Gastroesophageal sphincter (tissue), 4 donors: Measurements from ENCODE around the gene SMIM45. TPM values are rescaled to one million over a fixed set of nuclear protein-coding genes. Genes with fewer than 3 reads are reported as not detected.

Experiments
- ATAC-seq: fragments of 150-250 bp; one replicate; pipeline ENCODE4 v1.9.1; 2016; ENCODE audit warnings: mild to moderate bottlenecking, moderate library complexity
- H3K27ac ChIP-seq, 4 donors: fragments of 200-600 bp; sonication (generic) in 3 of 4; 1 replicate in 3 of 4; 2 replicates in 1 of 4; pipeline ENCODE4 v1.5.1; 2016 to 2019
- H3K27me3 ChIP-seq: fragments of 200-600 bp; sonication (generic); one replicate; pipeline ENCODE4 v1.5.1; 2019
- H3K36me3 ChIP-seq, 2 donors: fragments of 200-600 bp; sonication (generic); one replicate each; pipeline ENCODE4 v1.5.1; 2019; ENCODE audit warnings: control low read depth in 1 of 2
- H3K4me1 ChIP-seq, 3 donors: fragments of 200-600 bp; sonication (generic); 1 replicate in 2 of 3; 2 replicates in 1 of 3; pipeline ENCODE4 v1.5.1; 2016 to 2019; ENCODE audit warnings: control low read depth in 2 of 3
- H3K4me3 ChIP-seq, 2 donors: fragments of 200-600 bp; sonication (generic); one replicate each; pipeline ENCODE4 v1.5.1; 2019; ENCODE audit warnings: mild to moderate bottlenecking in 1 of 2, moderate library complexity in 1 of 2
- H3K9me3 ChIP-seq, 3 donors: fragments of 200-600 bp; sonication (generic); one replicate each; pipeline ENCODE4 v1.5.1; 2017 to 2019; ENCODE audit warnings: control low read depth in 2 of 3
- EP300 ChIP-seq: sonication (generic); formaldehyde crosslinking; IDR thresholded peaks from one replicate; pipeline ENCODE4 v1.6.1; 2017; ENCODE audit warnings: antibody characterized with exemption, mild to moderate bottlenecking
- POLR2A ChIP-seq, 2 donors: fragments of 450-650 bp; IDR thresholded peaks; one replicate each; pipeline ENCODE4 v1.6.1; 2017; ENCODE audit warnings: antibody characterized with exemption in 2 of 2, mild to moderate bottlenecking in 2 of 2, moderate library complexity in 1 of 2
- POLR2AphosphoS5 ChIP-seq: sonication (generic); formaldehyde crosslinking; IDR thresholded peaks from one replicate; pipeline ENCODE4 v1.6.1; 2017; ENCODE audit warnings: antibody characterized with exemption
- WGBS, 2 donors: methylation state at CpG; one replicate each; pipeline ENCODE4 v1.1.5; 2018; ENCODE audit warnings: low coverage in 1 of 2; 5-methylcytosine and 5-hydroxymethylcytosine counted together
- total RNA-seq, 4 donors: library from RNA; depleted of rRNA; stranded (reverse); fragments of >200 nt; gene quantifications; one replicate each; pipeline ENCODE4 v1.1.0, GENCODE V29; 2016
- TF ChIP-seq, protein P1 (sequence below), 4 experiments: fragments of 200-600 bp in 2 of 4; fragments of 450-650 bp in 2 of 4; sonication (generic) in 1 of 4; IDR thresholded peaks; one replicate each; pipeline ENCODE4 v1.5.1; 2017 to 2019; ENCODE audit warnings: antibody characterized with exemption in 4 of 4, mild to moderate bottlenecking in 2 of 4, moderate library complexity in 2 of 4

The SMIM45 gene

DNA sequence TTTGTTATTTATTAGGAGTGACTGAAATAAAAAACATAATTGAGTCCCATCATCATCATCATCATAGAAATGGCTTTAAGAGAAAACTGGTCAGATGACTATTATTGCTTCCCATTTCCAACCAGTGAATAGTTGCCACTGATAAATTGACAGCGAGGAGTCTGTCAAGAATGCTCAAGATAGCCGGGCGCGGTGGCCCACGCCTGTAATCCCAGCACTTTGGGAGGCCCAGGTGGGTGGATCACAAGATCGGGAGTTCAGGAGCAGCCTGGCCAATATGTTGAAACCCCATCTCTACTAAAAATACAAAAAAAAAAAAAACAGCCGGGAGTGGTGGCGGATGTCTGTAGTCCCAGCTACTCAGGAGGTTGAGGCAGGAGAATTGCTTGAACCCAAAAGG is 48.5 kb downstream of the SMIM45 start:
- no peak for ATAC-seq
- Histone ChIP-seq H3K27me3 (peaks cover 9% of the 10 kb centered on the region), H3K4me3 (no peak overlapping the region), H3K4me1 (peaks cover 0 to 15% (median 0%) of the 10 kb centered on the region in 3 donors), H3K36me3 (no peaks in the 10 kb centered on the region), H3K27ac (no peak overlapping the region), H3K9me3 (peaks cover 0 to 34% (median 0%) of the 10 kb centered on the region in 3 donors)
- TF ChIP-seq, protein P1, sequence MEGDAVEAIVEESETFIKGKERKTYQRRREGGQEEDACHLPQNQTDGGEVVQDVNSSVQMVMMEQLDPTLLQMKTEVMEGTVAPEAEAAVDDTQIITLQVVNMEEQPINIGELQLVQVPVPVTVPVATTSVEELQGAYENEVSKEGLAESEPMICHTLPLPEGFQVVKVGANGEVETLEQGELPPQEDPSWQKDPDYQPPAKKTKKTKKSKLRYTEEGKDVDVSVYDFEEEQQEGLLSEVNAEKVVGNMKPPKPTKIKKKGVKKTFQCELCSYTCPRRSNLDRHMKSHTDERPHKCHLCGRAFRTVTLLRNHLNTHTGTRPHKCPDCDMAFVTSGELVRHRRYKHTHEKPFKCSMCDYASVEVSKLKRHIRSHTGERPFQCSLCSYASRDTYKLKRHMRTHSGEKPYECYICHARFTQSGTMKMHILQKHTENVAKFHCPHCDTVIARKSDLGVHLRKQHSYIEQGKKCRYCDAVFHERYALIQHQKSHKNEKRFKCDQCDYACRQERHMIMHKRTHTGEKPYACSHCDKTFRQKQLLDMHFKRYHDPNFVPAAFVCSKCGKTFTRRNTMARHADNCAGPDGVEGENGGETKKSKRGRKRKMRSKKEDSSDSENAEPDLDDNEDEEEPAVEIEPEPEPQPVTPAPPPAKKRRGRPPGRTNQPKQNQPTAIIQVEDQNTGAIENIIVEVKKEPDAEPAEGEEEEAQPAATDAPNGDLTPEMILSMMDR (IDR thresholded peaks at IDR 0.05), result no peak
- TF ChIP-seq POLR2A (IDR thresholded peaks at IDR 0.05) (no peak), POLR2AphosphoS5 (no peak), EP300 (no peak)
- 85 to 100% methylated on average over 3 to 8 of the region's 8 CpGs for WGBS, 2 donors

DNA sequence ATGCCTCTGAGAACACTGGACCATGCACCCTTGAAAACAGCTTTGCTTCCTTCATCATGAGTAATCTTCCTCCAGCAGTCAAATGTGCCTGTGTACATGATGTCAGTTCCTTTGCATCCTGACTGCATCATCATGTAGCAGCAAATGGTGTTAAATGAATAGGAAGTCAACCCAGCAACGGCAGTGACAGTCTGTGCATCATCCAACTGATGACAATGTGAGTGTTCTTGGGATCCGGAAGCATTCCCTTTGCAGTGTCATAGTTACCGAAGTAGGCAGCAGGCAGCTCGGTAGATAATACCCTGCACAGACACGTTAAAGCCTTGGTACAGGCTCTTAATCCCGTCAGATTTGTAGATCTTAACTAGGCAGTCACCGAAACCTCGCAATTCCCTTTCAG is 49.2 kb downstream of the SMIM45 start:
- Histone ChIP-seq H3K4me1 (peaks cover 0 to 15% (median 0%) of the 10 kb centered on the region in 3 donors), H3K27me3 (peaks cover 9% of the 10 kb centered on the region), H3K27ac (no peak overlapping the region), H3K9me3 (peaks cover 0 to 38% (median 0%) of the 10 kb centered on the region in 3 donors), H3K4me3 (no peak overlapping the region), H3K36me3 (no peaks in the 10 kb centered on the region)
- WGBS, 2 donors, result 70 to 96% methylated on average over 3 to 7 of the region's 8 CpGs
- ATAC-seq, result no peak
- TF ChIP-seq EP300, result no peak
- TF ChIP-seq, protein P1 (IDR thresholded peaks at IDR 0.05), result no peak
- TF ChIP-seq POLR2A (IDR thresholded peaks at IDR 0.05), result no peak
- TF ChIP-seq POLR2AphosphoS5, result no peak

DNA sequence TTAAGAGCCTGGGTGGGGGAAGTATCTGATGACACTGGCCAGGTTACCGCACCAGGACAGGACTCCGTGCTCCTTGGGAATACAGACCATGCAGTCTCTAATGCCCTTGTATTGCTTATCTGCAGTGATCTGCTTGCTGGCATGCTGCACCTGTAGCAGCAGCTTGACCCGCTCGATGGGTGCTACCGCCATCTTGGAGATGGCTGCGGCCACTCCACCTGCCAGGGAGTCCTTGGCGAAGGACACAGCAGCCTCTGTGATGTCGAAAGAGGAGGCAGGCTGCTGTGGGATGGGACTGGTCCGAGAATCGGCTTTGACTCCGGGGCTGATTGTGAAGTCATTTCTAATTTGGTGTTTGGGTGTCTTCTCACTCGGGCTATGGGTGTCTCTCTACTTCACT is 49.8 kb downstream of the SMIM45 start:
- Histone ChIP-seq H3K36me3 (no peaks in the 10 kb centered on the region), H3K4me3 (no peak overlapping the region), H3K27ac (no peak overlapping the region), H3K9me3 (peaks cover 0 to 42% (median 0%) of the 10 kb centered on the region in 3 donors), H3K4me1 (peaks cover 0 to 15% (median 0%) of the 10 kb centered on the region in 3 donors), H3K27me3 (peaks cover 9% of the 10 kb centered on the region)
- ATAC-seq, result no peak
- 95 to 98% methylated on average over 8 to 12 of the region's 12 CpGs for whole genome bisulfite sequencing, 2 donors
- TF ChIP-seq POLR2A (IDR thresholded peaks at IDR 0.05) (no peak), POLR2AphosphoS5 (no peak), EP300 (no peak)
- TF ChIP-seq, protein P1 (IDR thresholded peaks at IDR 0.05), result no peak

DNA sequence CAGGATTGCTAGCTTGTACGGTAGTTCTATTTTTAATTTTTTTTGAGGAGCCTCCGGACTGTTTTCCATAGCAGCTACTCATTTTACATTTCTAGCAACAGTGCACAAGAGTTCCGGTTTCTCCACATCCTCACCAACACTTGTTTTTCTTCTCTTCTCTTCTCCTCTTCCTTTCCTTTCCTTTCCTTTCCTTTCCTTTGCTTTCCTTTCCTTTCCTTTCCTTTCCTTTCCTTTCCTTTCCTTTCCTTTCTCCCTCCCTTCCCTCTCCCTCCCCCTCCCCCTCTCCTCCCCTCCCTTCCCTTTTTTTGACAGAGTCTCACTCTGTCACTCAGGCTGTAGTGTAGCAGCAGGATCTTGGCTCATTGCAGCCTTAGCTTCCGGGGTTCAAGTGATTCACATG is 56.0 kb downstream of the SMIM45 start:
- 57 to 61% methylated on average over 3 of the region's 4 CpGs for WGBS, 2 donors
- no peaks in the 10 kb centered on the region for H3K27me3 ChIP-seq
- no peak overlapping the region for H3K27ac ChIP-seq
- no peaks in the 10 kb centered on the region for H3K36me3 ChIP-seq
- H3K4me1 ChIP-seq, result no peaks in the 10 kb centered on the region
- ATAC-seq, result no peak
- peaks cover 0 to 64% (median 0%) of the 10 kb centered on the region in 3 donors for H3K9me3 ChIP-seq
- TF ChIP-seq, protein P1 (IDR thresholded peaks at IDR 0.05), result no peak
- TF ChIP-seq POLR2AphosphoS5 (no peak), POLR2A (IDR thresholded peaks at IDR 0.05) (no peak), EP300 (no peak)
- H3K4me3 ChIP-seq, result no peak overlapping the region

Other genes with a start within 250 kb of the SMIM45 start
- 1 to 10 TPM; 3.8 to 8.9 (median 5.4) TPM for gene CCDC134, start 151.5 kb upstream of the SMIM45 start, total RNA-seq
- 100 to 1,000 TPM in 1 of 4 donors, 10 to 100 TPM in 3; 39.7 to 101 (median 58.8) TPM for gene SREBF2, start 119.0 kb upstream of the SMIM45 start, total RNA-seq
- not detected for gene SHISA8, start 37.1 kb upstream of the SMIM45 start, total RNA-seq
- under 1 TPM in 2 of 4 donors, not detected in 2; 0.12 to 0.16 TPM for gene TNFRSF13C, start 25.3 kb upstream of the SMIM45 start, total RNA-seq
- gene CENPM, start 5.0 kb upstream of the SMIM45 start, total RNA-seq, result 1 to 10 TPM in 2 of 4 donors, not detected in 2; 1.9 to 3.4 TPM
- 1 to 10 TPM in 1 of 4 donors, under 1 TPM in 2, not detected in 1; 0.13 to 1.2 (median 0.93) TPM for gene SEPTIN3, start 17.3 kb downstream of the SMIM45 start, total RNA-seq
- 1 to 10 TPM in 1 of 4 donors, under 1 TPM in 3; 0.22 to 2.8 (median 0.59) TPM for gene WBP2NL, start 46.6 kb downstream of the SMIM45 start, total RNA-seq
- gene NAGA, start 118.7 kb downstream of the SMIM45 start, total RNA-seq, result 10 to 100 TPM; 21.9 to 35.0 (median 33.0) TPM
- 10 to 100 TPM; 19.1 to 32.1 (median 21.1) TPM for gene PHETA2, start 122.1 kb downstream of the SMIM45 start, total RNA-seq
- gene SMDT1, start 127.5 kb downstream of the SMIM45 start, total RNA-seq, result 10 to 100 TPM in 3 of 4 donors, 1 to 10 TPM in 1; 8.6 to 22.4 (median 19.4) TPM
- gene NDUFA6, start 138.6 kb downstream of the SMIM45 start, total RNA-seq, result 100 to 1,000 TPM in 1 of 4 donors, 10 to 100 TPM in 3; 59.8 to 102 (median 89.9) TPM
- 1 to 10 TPM in 1 of 4 donors, under 1 TPM in 2, not detected in 1; 0.23 to 2.3 (median 0.40) TPM for gene CYP2D6, start 178.7 kb downstream of the SMIM45 start, total RNA-seq